Spinal cord (tissue), 10 donors: ENCODE measurements around the gene INAVA. TPM values are rescaled to one million over a fixed set of nuclear protein-coding genes. Genes with fewer than 3 reads are reported as not detected.

ENCODE experiments used
- DNase-seq, 6 donors: peaks; one replicate each; pipeline versions ENCODE4 v3.0.0 to v3.0.0-alpha.2; 2013 to 2015; ENCODE audit warnings: low spot score in 6 of 6, low read depth in 4 of 6
- H3K27ac ChIP-seq: one replicate; pipeline ENCODE4 v1.5.1; 2013; ENCODE audit warnings: low read depth, low read length, control low read depth
- H3K27me3 ChIP-seq: one replicate; pipeline ENCODE4 v1.6.1; 2013; ENCODE audit warnings: low read length; ENCODE audit not compliant: control insufficient read depth, insufficient read depth
- H3K36me3 ChIP-seq: one replicate; pipeline ENCODE4 v1.6.1; 2013; ENCODE audit warnings: low read length; ENCODE audit not compliant: control insufficient read depth, insufficient read depth
- H3K4me1 ChIP-seq: one replicate; pipeline ENCODE4 v1.6.1; 2013; ENCODE audit warnings: low read length; ENCODE audit not compliant: control insufficient read depth, insufficient read depth
- H3K4me3 ChIP-seq: one replicate; pipeline ENCODE4 v1.5.1; 2013; ENCODE audit warnings: low read depth, low read length, control low read depth
- H3K9me3 ChIP-seq: one replicate; pipeline ENCODE4 v1.6.1; 2013; ENCODE audit warnings: low read length; ENCODE audit not compliant: control insufficient read depth, insufficient read depth
- whole genome bisulfite sequencing: methylation state at CpG from one replicate; pipeline ENCODE4 v1.1.5; 2013; ENCODE audit warnings: missing lambda C conversion rate; ENCODE audit not compliant: insufficient coverage; 5-methylcytosine and 5-hydroxymethylcytosine counted together
- long read RNA-seq, 4 donors: transcript quantifications; one replicate each; lab custom pipeline, GENCODE V29; 2026
- polyA plus RNA-seq, 2 donors: library from polyadenylated mRNA; unstranded; fragments of 120-200 nt; gene quantifications; one replicate each; pipeline ENCODE4 v1.2.1, GENCODE V29; 2013; ENCODE audit not compliant: insufficient read length in 2 of 2
- total RNA-seq, 2 donors: library from RNA; depleted of rRNA in 1 of 2; stranded (reverse); fragments of 120-200 nt in 1 of 2; fragments of >200 nt in 1 of 2; gene quantifications; one replicate each; pipeline versions ENCODE4 v1.2.3 to v1.2.4, GENCODE V29; 2013 to 2014
- donor health status: healthy.

Gene INAVA
- total RNA-seq (1 to 10 TPM; 3.5 to 5.7 TPM), polyA plus RNA-seq (10 to 100 TPM; 18.9 to 19.5 TPM)
- long read RNA-seq, donor 1 = 0 reads
- long read RNA-seq, donor 2 = 0 reads
- long read RNA-seq, donor 3, full-length matches to known transcripts = 1 of 1 reads
- long read RNA-seq, donor 3, partial matches to known transcripts = 0 of 1 reads
- long read RNA-seq, donor 3, other reads (novel, unspliced or antisense) = 0 of 1 reads
- long read RNA-seq, donor 4, partial matches to known transcripts = 0 of 1 reads
- long read RNA-seq, donor 4, other reads (novel, unspliced or antisense) = 0 of 1 reads

DNA sequence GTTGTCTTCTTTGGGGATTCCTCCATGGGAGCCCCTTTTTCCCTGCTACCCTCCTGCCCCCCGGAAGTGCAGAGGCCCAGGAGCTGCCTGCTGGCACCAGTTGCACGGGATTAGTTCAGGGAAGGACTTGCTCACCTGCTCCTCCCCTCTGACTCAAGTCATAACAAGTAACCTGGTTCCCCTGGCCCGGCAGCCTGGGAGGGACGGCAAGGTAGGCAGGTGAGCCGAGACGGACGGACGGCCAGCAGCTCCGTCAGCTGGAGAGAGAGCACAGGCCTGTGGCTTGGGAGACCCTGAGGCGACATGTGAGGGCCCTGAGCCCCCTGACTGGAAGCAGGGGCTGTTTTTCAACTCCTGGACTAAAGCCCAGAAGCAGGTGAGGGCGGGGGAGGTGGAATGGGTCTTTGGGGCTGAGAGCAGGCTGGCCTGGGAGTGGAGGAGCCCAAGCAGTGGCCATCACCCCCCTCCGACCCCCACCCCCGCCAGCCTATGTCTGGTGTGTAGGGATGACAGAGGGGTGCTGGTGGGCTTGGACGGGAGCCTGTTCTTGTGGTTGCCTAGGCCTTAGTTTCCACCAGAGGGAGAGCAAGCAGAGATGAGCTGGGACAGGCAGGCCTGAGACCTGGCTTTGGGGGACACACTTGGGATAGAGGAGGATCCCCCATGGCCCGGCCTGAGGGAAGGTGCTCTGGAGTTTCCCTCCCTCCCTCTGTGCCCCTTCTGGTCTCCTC lies at the start of gene INAVA:
INAVA (plus strand) TSS at position 189 of the 731 bp plus-strand sequence. CDS start 3,501 bp downstream, outside the sequence.
- Histone ChIP-seq H3K4me3 (no peak within 1 kb of the TSS), H3K4me1 (peaks cover 43% of the 10 kb centered on the region), H3K27ac (no peak within 1 kb of the TSS), H3K36me3 (peaks cover 19% of the 10 kb centered on the region), H3K27me3 (peaks cover 21% of the 10 kb centered on the region), H3K9me3 (no peaks in the 10 kb centered on the region)
- DNase-seq = no peak
- 85% methylated on average over 12 of the region's 15 CpGs for WGBS

DNA sequence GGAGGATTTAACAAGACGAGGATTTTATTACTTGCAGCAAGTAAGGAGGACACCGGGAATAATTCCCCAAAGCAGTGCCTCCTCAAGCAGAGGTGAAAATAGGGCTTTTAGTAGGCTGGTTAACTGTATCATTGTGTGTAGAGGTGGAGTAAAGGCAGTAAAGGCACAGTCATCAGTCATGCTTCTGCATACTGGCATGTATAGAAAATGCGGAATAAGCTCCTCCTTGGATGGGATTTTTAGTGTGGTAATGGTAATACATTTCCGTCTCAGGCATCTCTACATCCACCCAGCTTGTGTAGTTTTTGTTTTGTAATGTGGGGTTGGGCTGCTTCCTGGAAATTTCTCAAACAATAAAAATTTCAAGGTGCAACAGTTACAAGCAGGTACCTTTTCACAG lies 49.3 kb upstream of the INAVA start:
- Histone ChIP-seq H3K9me3 (no peaks in the 10 kb centered on the region), H3K4me1 (no peaks in the 10 kb centered on the region), H3K4me3 (no peak overlapping the region), H3K27ac (no peak overlapping the region), H3K27me3 (no peaks in the 10 kb centered on the region), H3K36me3 (peaks cover 20% of the 10 kb centered on the region)
- 73% methylated on average over 2 of the region's 4 CpGs for WGBS
- no peak for DNase-seq

GRCh38 chr1:200846398-200846797 lies 48.3 kb upstream of the INAVA start:
- no peak for DNase-seq
- Histone ChIP-seq H3K9me3 (no peaks in the 10 kb centered on the region), H3K27me3 (no peaks in the 10 kb centered on the region), H3K4me3 (no peak overlapping the region), H3K36me3 (peaks cover 24% of the 10 kb centered on the region), H3K27ac (no peak overlapping the region), H3K4me1 (no peaks in the 10 kb centered on the region)
- WGBS = no CpG with 5 or more reads among the region's 1 CpG

GRCh38 chr1:200849430-200849829 lies 45.3 kb upstream of the INAVA start:
- peaks cover 25% of the 10 kb centered on the region for H3K36me3 ChIP-seq

DNA sequence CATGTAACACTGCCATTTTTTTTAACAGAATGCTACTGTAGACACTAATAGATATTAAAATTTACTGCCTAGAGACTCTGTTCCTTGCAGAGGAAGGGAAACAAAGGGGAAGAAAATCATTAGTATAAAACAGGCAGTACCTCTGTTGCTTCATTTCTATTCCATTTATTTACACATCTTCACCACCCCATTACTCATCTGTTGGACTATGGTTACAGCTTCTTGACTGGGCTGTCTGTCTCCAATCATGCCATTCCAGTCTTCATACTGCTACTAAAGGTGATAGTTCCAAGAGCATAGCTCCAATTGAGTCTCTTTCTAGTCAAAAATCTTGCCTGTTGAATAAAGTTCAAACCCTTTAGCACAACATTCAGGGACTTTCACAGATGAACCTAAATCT lies 44.1 kb upstream of the INAVA start:
- H3K36me3 ChIP-seq = peaks cover 26% of the 10 kb centered on the region
- DNase-seq = no peak
- H3K4me3 ChIP-seq = no peak overlapping the region
- H3K27ac ChIP-seq = no peak overlapping the region
- H3K27me3 ChIP-seq = no peaks in the 10 kb centered on the region
- no peaks in the 10 kb centered on the region for H3K4me1 ChIP-seq
- H3K9me3 ChIP-seq = no peaks in the 10 kb centered on the region

More at GRCh38 chr1:200849430-200849829, 45.3 kb upstream of the INAVA start:
- no peak overlapping the region for H3K4me3 ChIP-seq
- no peaks in the 10 kb centered on the region for H3K27me3 ChIP-seq
- no peak overlapping the region for H3K27ac ChIP-seq
- H3K9me3 ChIP-seq = no peaks in the 10 kb centered on the region
- 89% methylated on average over 4 of the region's 6 CpGs for WGBS
- DNase-seq = no peak
- no peaks in the 10 kb centered on the region for H3K4me1 ChIP-seq

- no peaks in the 10 kb centered on the region for H3K9me3 ChIP-seq
- no peak for DNase-seq
- H3K4me1 ChIP-seq = no peaks in the 10 kb centered on the region
- peaks cover 22% of the 10 kb centered on the region for H3K36me3 ChIP-seq
- no peak overlapping the region for H3K27ac ChIP-seq
- no CpG with 5 or more reads among the region's 2 CpGs for WGBS
- no peaks in the 10 kb centered on the region for H3K27me3 ChIP-seq
- no peak overlapping the region for H3K4me3 ChIP-seq
These were observed 37.9 kb upstream of the INAVA start for GRCh38 chr1:200856716-200857357.

DNA sequence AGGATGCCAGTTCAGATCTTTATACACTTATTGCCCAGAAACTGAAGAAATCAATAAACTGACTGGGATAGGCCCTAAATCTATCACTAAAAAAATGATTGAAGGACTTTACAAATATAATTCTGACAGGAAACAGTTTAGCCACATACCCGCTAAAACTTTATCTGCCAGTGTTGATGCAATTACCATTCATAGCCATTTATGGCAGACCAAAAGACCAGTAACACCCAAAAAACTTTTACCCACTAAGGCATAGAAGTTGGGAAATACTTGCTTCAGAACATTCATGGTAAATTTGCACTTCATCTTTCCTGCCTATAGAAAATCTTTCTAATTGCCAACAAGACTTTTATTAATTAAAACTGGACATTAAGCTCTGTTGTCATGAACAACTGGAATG lies 36.9 kb upstream of the INAVA start:
- Histone ChIP-seq H3K27ac (no peak overlapping the region), H3K27me3 (no peaks in the 10 kb centered on the region), H3K36me3 (peaks cover 23% of the 10 kb centered on the region), H3K9me3 (no peaks in the 10 kb centered on the region), H3K4me3 (no peak overlapping the region), H3K4me1 (no peaks in the 10 kb centered on the region)
- WGBS = 100% methylated on average over 1 of the region's 1 CpG
- no peak for DNase-seq

GRCh38 chr1:200861937-200862647 lies 32.6 kb upstream of the INAVA start:
- peaks cover 10% of the 10 kb centered on the region for H3K36me3 ChIP-seq
- WGBS = no CpG with 5 or more reads among the region's 2 CpGs

GRCh38 chr1:200862713-200863415 lies 31.8 kb upstream of the INAVA start:
- WGBS = no CpG with 5 or more reads among the region's 9 CpGs
- H3K36me3 ChIP-seq = peaks cover 10% of the 10 kb centered on the region
- peaks cover 7% of the 10 kb centered on the region for H3K4me1 ChIP-seq
- no peaks in the 10 kb centered on the region for H3K27me3 ChIP-seq
- no peak overlapping the region for H3K4me3 ChIP-seq
- no peak overlapping the region for H3K27ac ChIP-seq
- DNase-seq = no peak
- H3K9me3 ChIP-seq = no peaks in the 10 kb centered on the region

More at GRCh38 chr1:200861937-200862647, 32.6 kb upstream of the INAVA start:
- H3K4me1 ChIP-seq = peaks cover 7% of the 10 kb centered on the region
- no peaks in the 10 kb centered on the region for H3K9me3 ChIP-seq
- DNase-seq = no peak
- H3K4me3 ChIP-seq = no peak overlapping the region
- H3K27ac ChIP-seq = no peak overlapping the region
- H3K27me3 ChIP-seq = no peaks in the 10 kb centered on the region
